Measurements from ENCODE around the gene CENPX. TPM values are rescaled to one million over a fixed set of nuclear protein-coding genes. Genes with fewer than 3 reads are reported as not detected.

Gene CENPX
- total and polyA plus RNA-seq, 2 of the 13 experiments (the other 11 are each of a cell fraction or from before 2014, with no cell fraction given) = 92.7 to 170 TPM

- TF ChIP-seq ZBTB26 (CRISPR knock-in tag; IDR thresholded peaks at IDR 0.05; ENCODE audit: borderline replicate concordance) (no peak), FOXJ3 (CRISPR knock-in tag; IDR thresholded peaks at IDR 0.05; ENCODE audit: borderline replicate concordance) (peak; percentile 40; the same call in 1 of the 2 replicates), RXRA (CRISPR knock-in tag; IDR thresholded peaks at IDR 0.05) (peak; percentile 73), SRY (CRISPR knock-in tag; IDR thresholded peaks at IDR 0.05) (no peak), MIXL1 (CRISPR knock-in tag; IDR thresholded peaks at IDR 0.05) (no peak), ZBTB8A (CRISPR knock-in tag; IDR thresholded peaks at IDR 0.05; ENCODE audit: borderline replicate concordance, low read depth) (no peak), ZBTB49 (CRISPR knock-in tag; IDR thresholded peaks at IDR 0.05; ENCODE audit: borderline replicate concordance) (no peak), ZNF264 (CRISPR knock-in tag; IDR thresholded peaks at IDR 0.05) (no peak), PLSCR1 (CRISPR knock-in tag; IDR thresholded peaks at IDR 0.05; ENCODE audit: borderline replicate concordance) (no peak), ZNF660 (CRISPR knock-in tag; IDR thresholded peaks at IDR 0.05; ENCODE audit: borderline replicate concordance, low read depth) (no peak), BCL3 (CRISPR knock-in tag; IDR thresholded peaks at IDR 0.05) (peak; percentile 78; the same call in 1 of the 2 replicates), CREM (IDR thresholded peaks at IDR 0.05) (peak; percentile 42; the same call in 1 of the 2 replicates), CREM (CRISPR knock-in tag; IDR thresholded peaks at IDR 0.05) (no peak), SETDB1 (CRISPR knock-in tag; IDR thresholded peaks at IDR 0.05; ENCODE audit: borderline replicate concordance) (no peak), ATF2 (CRISPR knock-in tag; IDR thresholded peaks at IDR 0.05) (peak; percentile 68), ZNF383 (CRISPR knock-in tag; IDR thresholded peaks at IDR 0.05; ENCODE audit: borderline replicate concordance) (no peak), ATF5 (CRISPR knock-in tag; IDR thresholded peaks at IDR 0.05; ENCODE audit: low read depth) (0 out of 2 replicates have a peak, but pooled peaks have one; percentile 67), RAD21 (CRISPR knock-in tag; IDR thresholded peaks at IDR 0.05) (peak; percentile 52), ETS1 (CRISPR knock-in tag; IDR thresholded peaks at IDR 0.05) (no peak)
These were observed 34.3 kb upstream of the CENPX start (continued) for GRCh38 chr17:82056729-82057621.

Measured in HepG2 (cell line).